Loucy (cell line): ENCODE measurements around the gene IL16.

Source experiments
- H2AFZ ChIP-seq: fragments of 200-600 bp; sonication (generic); 2 replicates; pipeline ENCODE4 v1.6.0; 2016; ENCODE audit warnings: antibody characterized with exemption, mild to moderate bottlenecking, low read length, moderate library complexity
- H3F3A ChIP-seq: fragments of 200-600 bp; 2 replicates; pipeline ENCODE4 v1.6.0; 2016; ENCODE audit warnings: antibody characterized with exemption, low read depth, mild to moderate bottlenecking
- H3K27me3 ChIP-seq: fragments of 200-600 bp; sonication (generic); 2 replicates; pipeline ENCODE4 v1.6.1; 2014; ENCODE audit warnings: low read length, mild to moderate bottlenecking; ENCODE audit not compliant: insufficient read depth, poor library complexity, severe bottlenecking
- H3K36me3 ChIP-seq: fragments of 200-600 bp; sonication (generic); 2 replicates; pipeline ENCODE4 v1.6.1; 2016; ENCODE audit warnings: low read length; ENCODE audit not compliant: insufficient read depth
- H3K4me1 ChIP-seq: fragments of 200-600 bp; sonication (generic); 2 replicates; pipeline ENCODE4 v1.5.1; 2014; ENCODE audit warnings: low read length, mild to moderate bottlenecking; ENCODE audit not compliant: insufficient read depth, poor library complexity, severe bottlenecking
- H3K4me2 ChIP-seq: fragments of 200-600 bp; sonication (generic); 2 replicates; pipeline ENCODE4 v1.6.0; 2014; ENCODE audit warnings: antibody characterized with exemption, low read length, low read depth, mild to moderate bottlenecking; ENCODE audit not compliant: poor library complexity, severe bottlenecking
- H3K4me3 ChIP-seq: fragments of 200-600 bp; sonication (generic); 2 replicates; pipeline ENCODE4 v1.5.1; 2014; ENCODE audit warnings: low read length, mild to moderate bottlenecking, mixed read lengths; ENCODE audit not compliant: poor library complexity, severe bottlenecking
- H3K79me2 ChIP-seq: fragments of 200-600 bp; sonication (generic); 2 replicates; pipeline ENCODE4 v1.6.1; 2014; ENCODE audit warnings: low read length; ENCODE audit not compliant: insufficient read depth
- H3K9ac ChIP-seq: fragments of 200-600 bp; sonication (generic); 2 replicates; pipeline ENCODE4 v1.6.0; 2014; ENCODE audit warnings: mild to moderate bottlenecking, low read depth, low read length, moderate library complexity; ENCODE audit not compliant: poor library complexity, severe bottlenecking
- H3K9me2 ChIP-seq: fragments of 200-600 bp; sonication (generic); replicated peaks from 2 replicates; pipeline ENCODE4 v1.6.1; 2016; ENCODE audit warnings: low read depth, low read length, mixed read lengths
- H3K9me3 ChIP-seq: fragments of 200-600 bp; sonication (generic); 2 replicates; pipeline ENCODE4 v1.6.1; 2014; ENCODE audit warnings: mild to moderate bottlenecking, antibody characterized with exemption, low read length, low read depth; ENCODE audit not compliant: insufficient read depth
- H4K20me1 ChIP-seq: fragments of 200-600 bp; sonication (generic); 2 replicates; pipeline ENCODE4 v1.6.0; 2014; ENCODE audit warnings: antibody characterized with exemption, low read length, mild to moderate bottlenecking; ENCODE audit not compliant: insufficient read depth, poor library complexity, severe bottlenecking
- EZH2phosphoT487 ChIP-seq: fragments of 200-600 bp; IDR thresholded peaks from 2 replicates; pipeline ENCODE4 v1.6.1; 2018; ENCODE audit warnings: antibody characterized with exemption, mild to moderate bottlenecking, moderate library complexity, borderline replicate concordance
- TF ChIP-seq, protein P1 (sequence below): fragments of 200-600 bp; sonication (generic); conservative IDR thresholded peaks from 2 replicates; pipeline ENCODE4 v1.5.1; 2014; ENCODE audit warnings: mild to moderate bottlenecking, antibody characterized with exemption, low read length

The IL16 gene

GRCh38 chr15:81261172-81261811 lies 64.6 kb downstream of the IL16 start:
- TF ChIP-seq, protein P1, sequence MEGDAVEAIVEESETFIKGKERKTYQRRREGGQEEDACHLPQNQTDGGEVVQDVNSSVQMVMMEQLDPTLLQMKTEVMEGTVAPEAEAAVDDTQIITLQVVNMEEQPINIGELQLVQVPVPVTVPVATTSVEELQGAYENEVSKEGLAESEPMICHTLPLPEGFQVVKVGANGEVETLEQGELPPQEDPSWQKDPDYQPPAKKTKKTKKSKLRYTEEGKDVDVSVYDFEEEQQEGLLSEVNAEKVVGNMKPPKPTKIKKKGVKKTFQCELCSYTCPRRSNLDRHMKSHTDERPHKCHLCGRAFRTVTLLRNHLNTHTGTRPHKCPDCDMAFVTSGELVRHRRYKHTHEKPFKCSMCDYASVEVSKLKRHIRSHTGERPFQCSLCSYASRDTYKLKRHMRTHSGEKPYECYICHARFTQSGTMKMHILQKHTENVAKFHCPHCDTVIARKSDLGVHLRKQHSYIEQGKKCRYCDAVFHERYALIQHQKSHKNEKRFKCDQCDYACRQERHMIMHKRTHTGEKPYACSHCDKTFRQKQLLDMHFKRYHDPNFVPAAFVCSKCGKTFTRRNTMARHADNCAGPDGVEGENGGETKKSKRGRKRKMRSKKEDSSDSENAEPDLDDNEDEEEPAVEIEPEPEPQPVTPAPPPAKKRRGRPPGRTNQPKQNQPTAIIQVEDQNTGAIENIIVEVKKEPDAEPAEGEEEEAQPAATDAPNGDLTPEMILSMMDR = no peak
- no peak for TF ChIP-seq EZH2phosphoT487
- H3K4me1 ChIP-seq = peaks cover 11% of the 10 kb centered on the region
- no peaks in the 10 kb centered on the region for H4K20me1 ChIP-seq
- no peak overlapping the region for H3K4me2 ChIP-seq
- no peaks in the 10 kb centered on the region for H3K9me3 ChIP-seq
- no peaks in the 10 kb centered on the region for H3K79me2 ChIP-seq
- H3K27me3 ChIP-seq = no peaks in the 10 kb centered on the region
- H2AFZ ChIP-seq = no peak overlapping the region
- H3K36me3 ChIP-seq = no peaks in the 10 kb centered on the region
- H3K9me2 ChIP-seq = no peaks in the 10 kb centered on the region
- no peak overlapping the region for H3K4me3 ChIP-seq
- H3F3A ChIP-seq = no peaks in the 10 kb centered on the region
- H3K9ac ChIP-seq = no peak overlapping the region

DNA sequence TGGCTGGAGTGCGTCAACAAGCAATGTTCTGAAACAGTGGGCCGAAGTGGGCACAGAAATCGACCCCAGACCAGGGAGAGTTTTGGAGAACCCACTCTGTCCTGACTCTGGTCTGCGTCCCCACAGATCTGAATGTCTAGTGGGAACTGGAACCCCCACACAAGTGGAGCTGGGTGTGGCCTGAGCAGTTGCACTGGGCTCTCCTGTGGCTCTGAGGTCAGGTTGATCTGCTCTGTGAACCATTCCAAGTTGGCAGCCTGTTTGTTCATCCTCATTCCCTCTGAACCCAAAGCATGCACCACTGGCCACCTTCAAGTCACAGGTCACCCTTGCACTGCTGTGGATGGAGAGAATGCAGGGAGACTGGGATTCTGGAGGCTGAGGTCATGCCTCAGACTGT lies 66.8 kb downstream of the IL16 start:
- no peak overlapping the region for H3K4me2 ChIP-seq
- no peak overlapping the region for H3K4me3 ChIP-seq
- no peak overlapping the region for H3K9ac ChIP-seq
- H3K9me2 ChIP-seq = no peaks in the 10 kb centered on the region
- H3K36me3 ChIP-seq = no peaks in the 10 kb centered on the region
- no peaks in the 10 kb centered on the region for H3K79me2 ChIP-seq
- no peaks in the 10 kb centered on the region for H4K20me1 ChIP-seq
- H3K27me3 ChIP-seq = no peaks in the 10 kb centered on the region
- no peaks in the 10 kb centered on the region for H3F3A ChIP-seq
- no peak for TF ChIP-seq EZH2phosphoT487
- TF ChIP-seq, protein P1 = no peak
- no peak overlapping the region for H2AFZ ChIP-seq
- H3K9me3 ChIP-seq = no peaks in the 10 kb centered on the region
- H3K4me1 ChIP-seq = peaks cover 12% of the 10 kb centered on the region

GRCh38 chr15:81264072-81264857 lies 67.6 kb downstream of the IL16 start:
- Histone ChIP-seq H3K4me3 (no peak overlapping the region), H3F3A (no peaks in the 10 kb centered on the region), H3K9me2 (no peaks in the 10 kb centered on the region), H3K27me3 (no peaks in the 10 kb centered on the region), H4K20me1 (no peaks in the 10 kb centered on the region), H3K9me3 (no peaks in the 10 kb centered on the region), H2AFZ (no peak overlapping the region), H3K9ac (no peak overlapping the region), H3K4me2 (no peak overlapping the region), H3K4me1 (peaks cover 20% of the 10 kb centered on the region), H3K79me2 (no peaks in the 10 kb centered on the region), H3K36me3 (no peaks in the 10 kb centered on the region)
- TF ChIP-seq, protein P1 = no peak
- TF ChIP-seq EZH2phosphoT487 = no peak
